Uterus (tissue), 2 donors: ENCODE measurements around the gene NEUROG2.

ENCODE experiments used
- CTCF ChIP-seq, 4 experiments: fragments of 200-600 bp in 2 of 4; fragments of 450-650 bp in 2 of 4; sonication (generic) in 2 of 4; IDR thresholded peaks; one replicate each; pipeline ENCODE4 v1.5.1; 2016 to 2019; ENCODE audit warnings: antibody characterized with exemption in 4 of 4, mild to moderate bottlenecking in 2 of 4, moderate library complexity in 1 of 4
- POLR2A ChIP-seq, 2 donors: fragments of 450-650 bp; IDR thresholded peaks; one replicate each; pipeline ENCODE4 v1.6.1; 2016; ENCODE audit warnings: antibody characterized with exemption in 2 of 2, mild to moderate bottlenecking in 1 of 2, moderate library complexity in 1 of 2

- TF ChIP-seq POLR2A (IDR thresholded peaks at IDR 0.05) (no peak), CTCF (IDR thresholded peaks at IDR 0.05) (no peak)
Measured at GRCh38 chr4:112564706-112565270, 48.8 kb upstream of the NEUROG2 start.
